Measurements from ENCODE around the gene LCLAT1.
"Not testable (repeated sequence)": the region's sequence is repeated elsewhere in the genome, so short reads cannot be mapped to it uniquely, and the experiment has no call there.

LCLAT1 gene

GRCh38 chr2:30608643-30609042 is 161.6 kb downstream of the LCLAT1 start:
- H3K27ac ChIP-seq (ENCODE audit: insufficient read depth in 1 of 2, low read depth in 1 of 2, low read length in 2 of 2, poor library complexity in 1 of 2, severe bottlenecking in 2 of 2), result no peak overlapping the region
- WGBS (ENCODE audit: insufficient coverage), result 100% methylated on average over 1 of the region's 1 CpG
- CTCF ChIA-PET, result no interaction called here
- H3K9me3 ChIP-seq (ENCODE audit: control extremely low read depth in 1 of 5, control insufficient read depth in 4 of 5, insufficient read depth in 2 of 5, low read depth in 1 of 5, low read length in 4 of 5), result no peaks in the 10 kb centered on the region
- no peak for DNase-seq
- no peaks in the 10 kb centered on the region for H3K36me3 ChIP-seq (ENCODE audit: control insufficient read depth in 4 of 4, insufficient read depth in 4 of 4, low read length in 3 of 4)
- POLR2A ChIA-PET, result no interaction called here
- H3K4me1 ChIP-seq (ENCODE audit: control extremely low read depth in 1 of 4, control insufficient read depth in 4 of 4, insufficient read depth in 4 of 4, low read length in 3 of 4), result peaks cover 0 to 18% (median 0%) of the 10 kb centered on the region in 4 experiments
- H3K27me3 ChIP-seq (replicated peaks in 2 of 5; ENCODE audit: control insufficient read depth in 4 of 5, insufficient read depth in 5 of 5, low read length in 4 of 5), result no peaks in the 10 kb centered on the region
- no peak overlapping the region for H3K4me3 ChIP-seq (ENCODE audit: control insufficient read depth in 1 of 7, extremely low read depth in 1 of 7, insufficient read depth in 4 of 7, low read depth in 2 of 7, low read length in 6 of 7)

GRCh38 chr2:30611583-30611982 is 164.5 kb downstream of the LCLAT1 start:
- ChIA-PET CTCF (interaction anchor here (0.8 kb wide), 1 partner anchor 33 kb away, joined by 3 read pairs; no protein-coding TSS in a partner anchor), POLR2A (no interaction called here)
- 100% methylated on average over 4 of the region's 4 CpGs for WGBS (ENCODE audit: insufficient coverage)
- H3K27ac ChIP-seq (ENCODE audit: insufficient read depth in 1 of 2, low read depth in 1 of 2, low read length in 2 of 2, poor library complexity in 1 of 2, severe bottlenecking in 2 of 2), result no peak overlapping the region
- H3K4me1 ChIP-seq (ENCODE audit: control extremely low read depth in 1 of 4, control insufficient read depth in 4 of 4, insufficient read depth in 4 of 4, low read length in 3 of 4), result peaks cover 0 to 18% (median 0%) of the 10 kb centered on the region in 4 experiments
- H3K4me3 ChIP-seq (ENCODE audit: control insufficient read depth in 1 of 7, extremely low read depth in 1 of 7, insufficient read depth in 4 of 7, low read depth in 2 of 7, low read length in 6 of 7), result no peak overlapping the region
- H3K27me3 ChIP-seq (replicated peaks in 2 of 5; ENCODE audit: control insufficient read depth in 4 of 5, insufficient read depth in 5 of 5, low read length in 4 of 5), result no peaks in the 10 kb centered on the region
- no peaks in the 10 kb centered on the region for H3K9me3 ChIP-seq (ENCODE audit: control extremely low read depth in 1 of 5, control insufficient read depth in 4 of 5, insufficient read depth in 2 of 5, low read depth in 1 of 5, low read length in 4 of 5)
- DNase-seq, result no peak
- H3K36me3 ChIP-seq (ENCODE audit: control insufficient read depth in 4 of 4, insufficient read depth in 4 of 4, low read length in 3 of 4), result peaks cover 0 to 2% (median 0%) of the 10 kb centered on the region in 4 experiments

GRCh38 chr2:30612371-30612770 is 165.3 kb downstream of the LCLAT1 start:
- CTCF ChIA-PET, result no interaction called here
- POLR2A ChIA-PET, result no interaction called here
- DNase-seq, result no peak
- 72% methylated on average over 2 of the region's 2 CpGs for WGBS (ENCODE audit: insufficient coverage)
- no peak overlapping the region for H3K4me3 ChIP-seq (ENCODE audit: control insufficient read depth in 1 of 7, extremely low read depth in 1 of 7, insufficient read depth in 4 of 7, low read depth in 2 of 7, low read length in 6 of 7)
- peaks cover 0 to 2% (median 0%) of the 10 kb centered on the region in 5 experiments for H3K9me3 ChIP-seq (ENCODE audit: control extremely low read depth in 1 of 5, control insufficient read depth in 4 of 5, insufficient read depth in 2 of 5, low read depth in 1 of 5, low read length in 4 of 5)
- peaks cover 0 to 18% (median 0%) of the 10 kb centered on the region in 4 experiments for H3K4me1 ChIP-seq (ENCODE audit: control extremely low read depth in 1 of 4, control insufficient read depth in 4 of 4, insufficient read depth in 4 of 4, low read length in 3 of 4)
- H3K27ac ChIP-seq (ENCODE audit: insufficient read depth in 1 of 2, low read depth in 1 of 2, low read length in 2 of 2, poor library complexity in 1 of 2, severe bottlenecking in 2 of 2), result no peak overlapping the region
- H3K36me3 ChIP-seq (ENCODE audit: control insufficient read depth in 4 of 4, insufficient read depth in 4 of 4, low read length in 3 of 4), result peaks cover 0 to 2% (median 0%) of the 10 kb centered on the region in 4 experiments
- H3K27me3 ChIP-seq (replicated peaks in 2 of 5; ENCODE audit: control insufficient read depth in 4 of 5, insufficient read depth in 5 of 5, low read length in 4 of 5), result no peaks in the 10 kb centered on the region

GRCh38 chr2:30613001-30613400 is 166.0 kb downstream of the LCLAT1 start:
- no peak overlapping the region for H3K27ac ChIP-seq (ENCODE audit: insufficient read depth in 1 of 2, low read depth in 1 of 2, low read length in 2 of 2, poor library complexity in 1 of 2, severe bottlenecking in 2 of 2)
- H3K27me3 ChIP-seq (replicated peaks in 2 of 5; ENCODE audit: control insufficient read depth in 4 of 5, insufficient read depth in 5 of 5, low read length in 4 of 5), result no peaks in the 10 kb centered on the region
- ChIA-PET CTCF (no interaction called here), POLR2A (no interaction called here)
- WGBS (ENCODE audit: insufficient coverage), result 90% methylated on average over 2 of the region's 2 CpGs
- H3K4me1 ChIP-seq (ENCODE audit: control extremely low read depth in 1 of 4, control insufficient read depth in 4 of 4, insufficient read depth in 4 of 4, low read length in 3 of 4), result peaks cover 0 to 18% (median 0%) of the 10 kb centered on the region in 4 experiments
- DNase-seq, result no peak
- H3K9me3 ChIP-seq (ENCODE audit: control extremely low read depth in 1 of 5, control insufficient read depth in 4 of 5, insufficient read depth in 2 of 5, low read depth in 1 of 5, low read length in 4 of 5), result peaks cover 0 to 2% (median 0%) of the 10 kb centered on the region in 5 experiments
- H3K4me3 ChIP-seq (ENCODE audit: control insufficient read depth in 1 of 7, extremely low read depth in 1 of 7, insufficient read depth in 4 of 7, low read depth in 2 of 7, low read length in 6 of 7), result no peak overlapping the region
- H3K36me3 ChIP-seq (ENCODE audit: control insufficient read depth in 4 of 4, insufficient read depth in 4 of 4, low read length in 3 of 4), result peaks cover 0 to 2% (median 0%) of the 10 kb centered on the region in 4 experiments

GRCh38 chr2:30614227-30614626 is 167.2 kb downstream of the LCLAT1 start:
- DNase-seq; H3K27ac ChIP-seq (ENCODE audit: insufficient read depth in 1 of 2, low read depth in 1 of 2, low read length in 2 of 2, poor library complexity in 1 of 2, severe bottlenecking in 2 of 2); H3K36me3 ChIP-seq (ENCODE audit: control insufficient read depth in 4 of 4, insufficient read depth in 4 of 4, low read length in 3 of 4); H3K4me3 ChIP-seq (ENCODE audit: control insufficient read depth in 1 of 7, extremely low read depth in 1 of 7, insufficient read depth in 4 of 7, low read depth in 2 of 7, low read length in 6 of 7); H3K27me3 ChIP-seq (replicated peaks in 2 of 5; ENCODE audit: control insufficient read depth in 4 of 5, insufficient read depth in 5 of 5, low read length in 4 of 5); POLR2A ChIA-PET; H3K9me3 ChIP-seq (ENCODE audit: control extremely low read depth in 1 of 5, control insufficient read depth in 4 of 5, insufficient read depth in 2 of 5, low read depth in 1 of 5, low read length in 4 of 5); CTCF ChIA-PET: not testable (repeated sequence)
- 100% methylated on average over 1 of the region's 4 CpGs for WGBS (ENCODE audit: insufficient coverage)
- H3K4me1 ChIP-seq (ENCODE audit: control extremely low read depth in 1 of 4, control insufficient read depth in 4 of 4, insufficient read depth in 4 of 4, low read length in 3 of 4), result peaks cover 0 to 18% (median 0%) of the 10 kb centered on the region in 4 experiments

GRCh38 chr2:30615926-30616325 is 168.9 kb downstream of the LCLAT1 start:
- Histone ChIP-seq H3K4me3 (ENCODE audit: control insufficient read depth in 1 of 7, extremely low read depth in 1 of 7, insufficient read depth in 4 of 7, low read depth in 2 of 7, low read length in 6 of 7) (no peak overlapping the region), H3K9me3 (ENCODE audit: control extremely low read depth in 1 of 5, control insufficient read depth in 4 of 5, insufficient read depth in 2 of 5, low read depth in 1 of 5, low read length in 4 of 5) (peaks cover 0 to 2% (median 0%) of the 10 kb centered on the region in 5 experiments), H3K27ac (ENCODE audit: insufficient read depth in 1 of 2, low read depth in 1 of 2, low read length in 2 of 2, poor library complexity in 1 of 2, severe bottlenecking in 2 of 2) (no peak overlapping the region), H3K4me1 (ENCODE audit: control extremely low read depth in 1 of 4, control insufficient read depth in 4 of 4, insufficient read depth in 4 of 4, low read length in 3 of 4) (peaks cover 0 to 18% (median 0%) of the 10 kb centered on the region in 4 experiments), H3K36me3 (ENCODE audit: control insufficient read depth in 4 of 4, insufficient read depth in 4 of 4, low read length in 3 of 4) (peaks cover 0 to 2% (median 0%) of the 10 kb centered on the region in 4 experiments), H3K27me3 (replicated peaks in 2 of 5; ENCODE audit: control insufficient read depth in 4 of 5, insufficient read depth in 5 of 5, low read length in 4 of 5) (no peaks in the 10 kb centered on the region)
- DNase-seq, result no peak
- POLR2A ChIA-PET, result no interaction called here
- no CpG with 5 or more reads among the region's 1 CpG for WGBS (ENCODE audit: insufficient coverage)
- CTCF ChIA-PET, result no interaction called here

GRCh38 chr2:30620102-30620501 is 173.1 kb downstream of the LCLAT1 start:
- WGBS (ENCODE audit: insufficient coverage), result no CpG with 5 or more reads among the region's 1 CpG
- CTCF ChIA-PET, result no interaction called here
- Histone ChIP-seq H3K27me3 (replicated peaks in 2 of 5; ENCODE audit: control insufficient read depth in 4 of 5, insufficient read depth in 5 of 5, low read length in 4 of 5) (no peaks in the 10 kb centered on the region), H3K4me1 (ENCODE audit: control extremely low read depth in 1 of 4, control insufficient read depth in 4 of 4, insufficient read depth in 4 of 4, low read length in 3 of 4) (no peaks in the 10 kb centered on the region), H3K27ac (ENCODE audit: insufficient read depth in 1 of 2, low read depth in 1 of 2, low read length in 2 of 2, poor library complexity in 1 of 2, severe bottlenecking in 2 of 2) (no peak overlapping the region), H3K9me3 (ENCODE audit: control extremely low read depth in 1 of 5, control insufficient read depth in 4 of 5, insufficient read depth in 2 of 5, low read depth in 1 of 5, low read length in 4 of 5) (peaks cover 0 to 2% (median 0%) of the 10 kb centered on the region in 5 experiments), H3K4me3 (ENCODE audit: control insufficient read depth in 1 of 7, extremely low read depth in 1 of 7, insufficient read depth in 4 of 7, low read depth in 2 of 7, low read length in 6 of 7) (no peak overlapping the region), H3K36me3 (ENCODE audit: control insufficient read depth in 4 of 4, insufficient read depth in 4 of 4, low read length in 3 of 4) (peaks cover 0 to 14% (median 8%) of the 10 kb centered on the region in 4 experiments)
- DNase-seq, result no peak
- POLR2A ChIA-PET, result no interaction called here

All from common myeloid progenitor, CD34-positive (primary cell).